SU-DHL-6 (cell line): ENCODE results near the gene RBM28.

Source experiments
- H2AFZ ChIP-seq: fragments of 200-600 bp; sonication (generic); 2 replicates; pipeline ENCODE4 v1.6.1; 2014; ENCODE audit warnings: low read depth, mild to moderate bottlenecking, moderate library complexity, mixed read lengths, antibody characterized with exemption, low read length; ENCODE audit not compliant: severe bottlenecking
- H3F3A ChIP-seq: fragments of 200-600 bp; shearing (Covaris generic); 2 replicates; pipeline ENCODE4 v1.6.0; 2016; ENCODE audit warnings: antibody characterized with exemption, mild to moderate bottlenecking; ENCODE audit not compliant: insufficient read depth
- H3K27ac ChIP-seq: fragments of 200-600 bp; sonication (generic); 2 replicates; pipeline ENCODE4 v1.5.1; 2016; ENCODE audit warnings: low read depth, mild to moderate bottlenecking, low read length, moderate library complexity, mixed read lengths
- H3K27me3 ChIP-seq: fragments of 200-600 bp; sonication (generic), shearing (Covaris generic); 2 replicates; pipeline ENCODE4 v1.6.0; 2014; ENCODE audit warnings: mild to moderate bottlenecking, low read length
- H3K36me3 ChIP-seq: fragments of 200-600 bp; sonication (generic); 2 replicates; pipeline ENCODE4 v1.6.1; 2014; ENCODE audit warnings: mild to moderate bottlenecking, low read length, mixed read lengths
- H3K4me2 ChIP-seq: fragments of 300-600, 200-600 bp; shearing (Covaris generic), sonication (generic); 2 replicates; pipeline ENCODE4 v1.6.0; 2014; ENCODE audit warnings: low read length, low read depth, mild to moderate bottlenecking; ENCODE audit not compliant: poor library complexity, severe bottlenecking
- H3K4me3 ChIP-seq: fragments of 200-600 bp; sonication (generic); 2 replicates; pipeline ENCODE4 v1.5.1; 2014; ENCODE audit warnings: antibody characterized with exemption, low read length, mild to moderate bottlenecking, mixed read lengths; ENCODE audit not compliant: insufficient read depth, poor library complexity, severe bottlenecking
- H3K79me2 ChIP-seq: fragments of 200-600 bp; sonication (generic); 2 replicates; pipeline ENCODE4 v1.6.1; 2014; ENCODE audit warnings: mild to moderate bottlenecking, low read length, moderate library complexity; ENCODE audit not compliant: insufficient read depth
- H3K9ac ChIP-seq: fragments of 200-600 bp; sonication (generic); 2 replicates; pipeline ENCODE4 v1.7.0; 2014; ENCODE audit warnings: mild to moderate bottlenecking, low read length
- H3K9me2 ChIP-seq: fragments of 200-600 bp; sonication (generic); replicated peaks from 2 replicates; pipeline ENCODE4 v1.6.1; 2014; ENCODE audit warnings: low read length; ENCODE audit not compliant: insufficient read depth
- H3K9me3 ChIP-seq: fragments of 200-600 bp; sonication (generic); 2 replicates; pipeline ENCODE4 v1.6.1; 2014; ENCODE audit warnings: low read length, mixed read lengths; ENCODE audit not compliant: insufficient read depth
- H4K20me1 ChIP-seq: fragments of 200-600 bp; sonication (generic); 2 replicates; pipeline ENCODE4 v1.6.1; 2014; ENCODE audit warnings: low read depth, mild to moderate bottlenecking, antibody characterized with exemption, low read length, moderate library complexity, mixed read lengths
- EZH2phosphoT487 ChIP-seq: fragments of 200-600 bp; sonication (generic), shearing (Covaris generic); conservative IDR thresholded peaks from 2 replicates; pipeline ENCODE4 v1.6.1; 2018; ENCODE audit warnings: mild to moderate bottlenecking, antibody characterized with exemption, low read length, moderate library complexity, mixed read lengths
- TF ChIP-seq, protein P1 (sequence below): fragments of 200-600 bp; sonication (generic); IDR thresholded peaks from one replicate; pipeline ENCODE4 v1.5.1; 2017; ENCODE audit warnings: antibody characterized with exemption, mild to moderate bottlenecking, low read length, moderate library complexity; ENCODE audit not compliant: insufficient read depth, poor library complexity, severe bottlenecking

Gene RBM28

DNA sequence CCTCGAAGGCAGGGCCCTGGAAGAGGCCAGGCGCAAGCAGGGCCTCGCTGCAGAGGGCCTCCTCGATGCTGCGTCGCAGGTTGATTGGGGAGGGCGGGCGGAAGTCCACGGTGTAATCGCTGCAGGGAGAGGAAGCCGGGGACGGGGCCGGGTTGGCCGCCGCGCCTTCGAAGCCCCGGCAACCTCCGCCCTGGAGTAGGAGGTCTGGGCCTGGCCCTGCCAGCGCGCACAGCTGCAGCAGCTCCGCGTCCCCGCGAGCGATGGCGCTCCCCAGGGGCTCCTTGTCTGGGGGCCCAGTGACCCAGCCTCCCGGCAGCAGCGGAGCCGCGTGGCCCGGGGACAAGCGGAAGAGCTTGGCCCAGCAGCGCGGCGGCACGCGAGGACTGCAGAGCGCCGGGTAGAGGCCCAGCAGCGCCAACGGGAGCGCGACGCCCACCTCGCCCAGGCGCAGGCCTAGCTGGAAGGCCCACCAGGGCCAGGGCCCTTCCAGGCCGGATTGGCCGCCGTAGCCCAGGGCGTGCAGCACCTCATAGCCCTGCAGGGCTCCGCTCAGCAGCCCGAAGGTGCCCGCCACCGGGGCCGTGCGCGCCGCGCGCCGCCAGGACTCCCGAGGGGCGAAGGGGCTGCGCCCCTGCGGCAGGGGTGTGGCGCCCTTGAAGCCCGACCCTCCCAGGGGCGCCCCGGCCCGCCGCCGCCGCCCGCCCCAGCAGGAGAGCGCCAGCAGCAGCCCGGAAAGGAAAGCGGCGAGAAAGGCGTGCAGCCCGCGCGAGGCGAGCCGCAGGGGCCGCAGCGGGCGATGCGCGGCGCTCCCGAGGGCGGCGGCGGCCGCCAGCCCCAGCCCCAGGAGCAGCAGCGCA lies 7.8 kb upstream of the RBM28 start:
- Histone ChIP-seq H3K27ac (no peak overlapping the region), H3K4me2 (no peak overlapping the region)
- no peak for TF ChIP-seq EZH2phosphoT487
- TF ChIP-seq, protein P1, sequence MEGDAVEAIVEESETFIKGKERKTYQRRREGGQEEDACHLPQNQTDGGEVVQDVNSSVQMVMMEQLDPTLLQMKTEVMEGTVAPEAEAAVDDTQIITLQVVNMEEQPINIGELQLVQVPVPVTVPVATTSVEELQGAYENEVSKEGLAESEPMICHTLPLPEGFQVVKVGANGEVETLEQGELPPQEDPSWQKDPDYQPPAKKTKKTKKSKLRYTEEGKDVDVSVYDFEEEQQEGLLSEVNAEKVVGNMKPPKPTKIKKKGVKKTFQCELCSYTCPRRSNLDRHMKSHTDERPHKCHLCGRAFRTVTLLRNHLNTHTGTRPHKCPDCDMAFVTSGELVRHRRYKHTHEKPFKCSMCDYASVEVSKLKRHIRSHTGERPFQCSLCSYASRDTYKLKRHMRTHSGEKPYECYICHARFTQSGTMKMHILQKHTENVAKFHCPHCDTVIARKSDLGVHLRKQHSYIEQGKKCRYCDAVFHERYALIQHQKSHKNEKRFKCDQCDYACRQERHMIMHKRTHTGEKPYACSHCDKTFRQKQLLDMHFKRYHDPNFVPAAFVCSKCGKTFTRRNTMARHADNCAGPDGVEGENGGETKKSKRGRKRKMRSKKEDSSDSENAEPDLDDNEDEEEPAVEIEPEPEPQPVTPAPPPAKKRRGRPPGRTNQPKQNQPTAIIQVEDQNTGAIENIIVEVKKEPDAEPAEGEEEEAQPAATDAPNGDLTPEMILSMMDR: no peak

DNA sequence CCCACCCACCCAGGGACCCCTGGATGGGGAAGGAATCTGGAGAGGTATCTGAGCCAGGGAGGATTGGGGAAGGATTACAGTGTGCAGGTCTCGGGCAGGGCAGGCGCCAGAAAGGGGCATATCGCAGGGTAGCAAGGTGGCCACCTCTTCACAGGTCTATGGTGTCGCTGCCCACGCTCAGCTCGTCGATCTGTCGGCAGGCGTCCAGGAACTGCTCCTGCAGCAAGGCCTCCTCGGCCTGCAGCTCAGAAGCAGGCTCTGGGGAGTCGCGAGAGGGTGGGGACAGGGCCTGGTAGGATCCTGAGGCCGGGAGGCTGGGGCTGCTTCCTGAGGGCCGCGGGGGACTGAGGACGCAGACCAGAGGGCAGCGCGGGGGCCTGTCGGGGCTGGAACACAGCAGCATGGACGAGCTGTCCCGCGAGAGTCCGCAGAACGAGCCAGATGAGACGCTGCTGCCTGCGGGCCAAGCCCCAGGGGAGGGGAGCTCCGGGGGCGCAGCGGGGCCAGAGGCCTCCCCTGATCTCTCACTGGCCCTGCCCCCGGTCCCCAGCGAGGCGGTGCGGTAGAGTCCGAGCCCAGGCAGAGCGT lies 7.1 kb upstream of the RBM28 start:
- H3K9me3 ChIP-seq: no peaks in the 10 kb centered on the region
- H3K36me3 ChIP-seq: no peaks in the 10 kb centered on the region
- no peaks in the 10 kb centered on the region for H3K27me3 ChIP-seq
- no peak overlapping the region for H3K27ac ChIP-seq
- H3K4me2 ChIP-seq: no peak overlapping the region
- no peaks in the 10 kb centered on the region for H3K9me2 ChIP-seq
- H4K20me1 ChIP-seq: no peaks in the 10 kb centered on the region
- no peaks in the 10 kb centered on the region for H3F3A ChIP-seq
- H3K79me2 ChIP-seq: no peaks in the 10 kb centered on the region
- H2AFZ ChIP-seq: no peak overlapping the region
- H3K4me3 ChIP-seq: no peak overlapping the region
- TF ChIP-seq, protein P1: no peak
- no peak for TF ChIP-seq EZH2phosphoT487
- H3K9ac ChIP-seq: no peak overlapping the region

More for the DNA sequence above, 7.8 kb upstream of the RBM28 start:
- Histone ChIP-seq H3K79me2 (no peaks in the 10 kb centered on the region), H3K36me3 (no peaks in the 10 kb centered on the region), H3K9me2 (no peaks in the 10 kb centered on the region), H2AFZ (no peak overlapping the region), H3K9me3 (no peaks in the 10 kb centered on the region), H4K20me1 (no peaks in the 10 kb centered on the region), H3K9ac (no peak overlapping the region), H3K4me3 (no peak overlapping the region), H3F3A (no peaks in the 10 kb centered on the region), H3K27me3 (no peaks in the 10 kb centered on the region)

DNA sequence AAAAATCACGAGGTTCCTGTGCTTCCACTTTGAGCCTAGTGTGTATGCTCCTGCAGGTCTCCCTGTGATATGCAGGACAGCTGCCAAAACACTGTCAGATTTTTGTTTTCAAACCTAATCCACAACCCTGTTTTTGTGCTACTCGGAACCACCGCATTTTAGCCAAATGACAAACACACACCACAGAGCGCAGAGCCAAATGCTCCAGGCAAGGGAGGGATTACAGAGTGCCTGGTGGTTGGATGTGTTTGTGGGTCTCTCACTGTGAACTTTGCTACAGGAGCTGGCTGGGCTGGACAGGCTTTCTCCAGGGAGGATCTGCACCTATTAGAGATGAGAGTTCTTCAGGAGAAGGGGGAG lies 5.7 kb upstream of the RBM28 start:
- no peaks in the 10 kb centered on the region for H3K79me2 ChIP-seq
- H3K9me3 ChIP-seq: no peaks in the 10 kb centered on the region
- no peaks in the 10 kb centered on the region for H3K27me3 ChIP-seq
- no peaks in the 10 kb centered on the region for H3K9me2 ChIP-seq
- no peaks in the 10 kb centered on the region for H4K20me1 ChIP-seq
- H3K4me2 ChIP-seq: no peak overlapping the region
- H3K36me3 ChIP-seq: no peaks in the 10 kb centered on the region
- no peaks in the 10 kb centered on the region for H3F3A ChIP-seq
- no peak overlapping the region for H3K9ac ChIP-seq
- H3K27ac ChIP-seq: no peak overlapping the region
- no peak overlapping the region for H3K4me3 ChIP-seq
- no peak overlapping the region for H2AFZ ChIP-seq
- TF ChIP-seq, protein P1: no peak
- no peak for TF ChIP-seq EZH2phosphoT487
